Activated T-cell treated with anti-CD3 and anti-CD28 coated beads for 24 hours (primary cell): ENCODE measurements around the gene NFS1.
"Not testable (repeated sequence)": the region's sequence is repeated elsewhere in the genome, so short reads cannot be mapped to it uniquely, and the experiment has no call there.

ENCODE experiments used
- DNase-seq: peaks from one replicate; pipeline ENCODE4 v3.0.0-alpha.2; 2020; ENCODE audit warnings: low read depth

Gene NFS1

GRCh38 chr20:35729283-35729807, 30.2 kb upstream of the NFS1 start:
- DNase-seq: no peak

GRCh38 chr20:35726842-35727711, 27.9 kb upstream of the NFS1 start:
- no peak for DNase-seq

- no peak for DNase-seq
Measured at GRCh38 chr20:35724321-35725230, 25.4 kb upstream of the NFS1 start.

DNA sequence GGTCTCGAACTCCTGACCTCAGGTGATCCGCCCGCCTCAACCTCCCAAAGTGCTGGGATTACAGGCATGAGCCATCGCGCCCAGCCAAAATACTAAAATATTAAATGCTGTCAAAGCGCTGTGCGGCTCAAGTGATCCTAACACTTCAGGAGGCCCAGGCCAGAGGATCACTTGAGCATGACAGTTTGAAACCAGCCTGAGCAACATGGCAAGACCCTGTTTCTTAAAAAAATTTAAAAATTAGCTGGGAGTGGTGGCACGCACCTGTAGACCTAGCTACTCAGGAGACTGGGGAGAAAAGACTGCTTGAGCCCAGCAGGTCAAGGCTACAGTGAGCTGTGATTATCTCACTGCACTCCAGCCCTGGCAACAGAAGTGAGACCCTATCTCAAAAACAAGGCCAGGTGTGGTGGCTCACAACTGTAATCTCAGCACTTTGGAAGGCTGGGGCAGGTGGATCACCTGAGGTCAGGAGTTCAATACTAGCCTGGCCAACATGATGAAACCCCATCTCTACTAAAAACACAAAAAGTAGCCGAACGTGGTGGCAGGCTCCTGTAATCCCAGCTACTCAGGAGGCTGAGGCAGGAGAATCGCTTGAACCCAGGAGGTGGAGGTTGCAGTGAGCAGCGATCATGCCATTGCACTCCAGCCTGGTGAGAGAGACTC, 24.6 kb upstream of the NFS1 start:
- DNase-seq: not testable (repeated sequence)

- not testable (repeated sequence) for DNase-seq
Measured at GRCh38 chr20:35723275-35723639, 24.1 kb upstream of the NFS1 start.

DNA sequence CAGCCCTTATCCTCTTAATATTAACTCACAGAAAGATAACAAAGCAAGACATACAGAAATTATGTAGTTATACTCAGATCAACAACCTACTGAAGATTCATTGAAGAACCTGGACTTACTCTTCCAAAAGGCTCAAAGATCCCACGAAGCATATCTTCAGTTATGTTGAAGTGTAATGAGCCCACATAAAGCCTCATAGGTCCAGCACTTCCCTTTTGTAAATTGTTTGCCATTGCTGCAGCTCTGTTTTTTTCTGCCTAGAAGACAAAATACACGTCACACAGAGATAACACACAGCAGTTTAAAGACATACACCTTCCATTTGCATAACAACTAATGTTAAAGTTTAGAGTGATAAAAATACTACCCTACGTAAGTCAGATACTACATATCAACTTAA, 22.5 kb upstream of the NFS1 start:
- no peak for DNase-seq

GRCh38 chr20:35721219-35721618, 22.1 kb upstream of the NFS1 start:
- DNase-seq: no peak

GRCh38 chr20:35720165-35721123, 21.3 kb upstream of the NFS1 start:
- no peak for DNase-seq

GRCh38 chr20:35719717-35720116, 20.6 kb upstream of the NFS1 start:
- DNase-seq: no peak

DNA sequence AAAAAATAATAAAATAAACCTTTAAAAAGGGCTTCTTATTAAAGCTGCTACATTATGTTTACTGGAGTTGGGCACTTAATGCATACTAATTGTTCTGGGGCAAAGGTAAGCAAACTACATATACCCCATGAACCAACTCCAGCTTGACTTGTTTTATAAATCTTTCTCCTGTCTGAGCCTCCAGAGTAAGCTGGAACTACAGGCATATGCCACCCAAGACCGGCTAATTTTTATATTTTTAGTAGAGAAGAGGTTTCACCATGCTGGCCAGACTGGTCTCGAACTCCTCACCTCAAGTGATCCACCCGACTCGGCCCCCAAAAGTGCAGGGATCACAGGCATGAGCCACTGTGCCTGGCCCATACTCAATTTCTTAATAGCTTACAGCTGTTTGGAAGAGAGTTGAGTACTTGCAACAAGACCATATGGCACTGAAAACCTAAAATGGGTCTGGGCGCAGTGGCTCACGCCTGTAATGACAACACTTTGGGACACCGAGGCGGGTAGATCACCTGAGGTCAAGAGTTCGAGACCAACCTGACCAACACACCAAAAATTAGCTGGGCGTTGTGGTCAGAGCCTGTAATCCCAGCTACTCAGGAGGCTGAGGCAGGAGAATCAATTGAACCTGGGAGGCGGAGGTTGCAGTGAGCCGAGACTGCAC, 20.0 kb upstream of the NFS1 start:
- no peak for DNase-seq

- not testable (repeated sequence) for DNase-seq
Measured at GRCh38 chr20:35718321-35718720, 19.2 kb upstream of the NFS1 start.

DNA sequence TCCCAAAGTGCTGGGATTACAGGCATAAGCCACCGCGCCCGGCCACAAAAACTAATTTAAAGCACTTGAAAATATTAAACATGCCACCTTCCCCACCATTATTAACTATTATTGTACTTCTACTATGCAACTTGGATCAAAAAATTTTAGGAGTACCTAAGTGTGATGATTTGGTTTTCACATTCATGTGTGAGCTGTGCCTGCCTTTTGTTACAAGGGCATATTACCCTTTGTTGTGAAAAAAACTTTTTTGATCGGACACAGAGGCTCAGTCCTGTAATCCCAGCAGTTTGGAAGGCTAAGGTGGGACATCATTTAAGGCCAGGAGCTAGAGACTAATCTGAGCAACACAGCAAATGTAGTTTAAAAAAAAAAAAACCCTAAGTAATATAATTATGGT, 17.2 kb upstream of the NFS1 start:
- no peak for DNase-seq

GRCh38 chr20:35715652-35716051, 16.5 kb upstream of the NFS1 start:
- no peak for DNase-seq

DNA sequence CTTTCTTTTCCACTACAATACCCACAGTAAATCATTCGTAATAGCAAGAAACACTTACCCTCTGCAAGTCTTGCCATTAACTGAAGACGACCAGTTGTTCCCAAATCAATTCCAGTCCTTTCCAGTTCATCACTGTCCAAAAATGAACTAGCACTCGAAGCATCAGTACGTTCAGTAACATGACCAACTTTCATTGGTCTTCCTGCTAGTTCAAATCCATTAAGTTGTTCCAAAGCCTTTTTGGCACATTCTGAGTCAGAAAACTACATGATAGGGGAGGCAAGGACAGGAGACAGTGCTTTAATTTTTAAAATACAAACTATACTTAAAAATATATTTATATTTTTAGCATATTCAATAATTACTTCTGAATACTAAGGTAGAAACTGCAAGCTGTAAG, 15.0 kb upstream of the NFS1 start:
- DNase-seq: no peak

GRCh38 chr20:35713120-35713519, 14.0 kb upstream of the NFS1 start:
- not testable (repeated sequence) for DNase-seq

DNA sequence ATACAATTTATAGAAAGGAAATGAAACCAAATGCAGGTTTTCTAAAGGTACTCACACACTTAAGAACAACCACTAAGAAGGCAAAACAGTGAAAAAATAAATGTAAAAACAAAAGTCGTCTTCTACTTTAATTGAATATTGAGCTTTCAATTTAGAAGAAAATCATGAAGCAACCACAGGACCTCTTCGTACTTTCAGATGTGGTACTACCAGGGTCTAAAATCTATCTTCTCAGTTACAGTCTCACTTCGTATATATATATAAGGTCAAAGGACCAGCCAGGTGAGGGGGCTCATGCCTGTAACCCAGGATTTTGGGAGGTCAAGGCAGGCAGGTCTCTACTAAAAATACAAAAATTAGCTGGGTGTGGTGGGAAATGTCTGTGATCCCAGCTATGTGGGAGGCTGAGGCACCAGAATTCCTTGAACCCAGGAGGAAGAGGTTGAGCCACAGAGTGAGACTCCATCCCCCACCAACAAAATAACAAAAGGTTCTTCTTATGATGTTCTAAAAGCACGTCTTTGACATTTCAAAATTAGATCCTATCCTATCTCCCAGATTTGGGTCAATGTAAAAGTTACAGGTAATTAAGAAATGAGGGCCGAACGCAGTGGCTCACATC, 12.5 kb upstream of the NFS1 start:
- no peak for DNase-seq

DNA sequence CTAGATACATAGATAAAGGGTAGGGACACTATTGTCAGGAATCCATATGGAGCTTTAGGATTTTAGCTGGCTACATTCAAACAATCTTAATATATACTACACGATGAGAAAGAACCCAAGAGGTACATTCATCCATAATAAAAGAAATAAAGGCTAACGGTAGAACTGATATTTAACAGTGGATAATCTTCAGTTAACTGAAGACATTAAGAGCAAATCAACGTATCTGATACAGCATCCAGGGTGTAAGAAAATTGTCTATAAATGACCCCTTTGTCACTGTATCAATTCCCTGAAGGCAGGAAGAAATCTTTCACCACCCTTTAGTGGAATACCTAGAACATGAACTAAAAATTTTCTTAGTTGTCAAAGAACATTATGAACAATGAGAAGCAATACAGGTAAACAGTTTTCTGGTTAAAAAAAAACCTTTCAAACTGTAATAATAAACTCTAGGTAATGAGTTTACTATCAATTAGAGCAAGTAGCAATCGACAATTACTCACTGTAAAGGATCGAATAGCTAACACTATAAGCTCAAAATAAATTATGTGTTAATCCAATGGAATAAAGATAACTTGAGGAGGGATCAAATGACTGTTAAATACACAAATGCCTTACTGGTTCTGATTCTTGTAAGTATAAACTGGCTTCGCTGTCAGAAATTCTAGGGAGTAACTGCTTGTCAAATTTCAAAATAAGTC, 11.9 kb upstream of the NFS1 start:
- DNase-seq: no peak

DNA sequence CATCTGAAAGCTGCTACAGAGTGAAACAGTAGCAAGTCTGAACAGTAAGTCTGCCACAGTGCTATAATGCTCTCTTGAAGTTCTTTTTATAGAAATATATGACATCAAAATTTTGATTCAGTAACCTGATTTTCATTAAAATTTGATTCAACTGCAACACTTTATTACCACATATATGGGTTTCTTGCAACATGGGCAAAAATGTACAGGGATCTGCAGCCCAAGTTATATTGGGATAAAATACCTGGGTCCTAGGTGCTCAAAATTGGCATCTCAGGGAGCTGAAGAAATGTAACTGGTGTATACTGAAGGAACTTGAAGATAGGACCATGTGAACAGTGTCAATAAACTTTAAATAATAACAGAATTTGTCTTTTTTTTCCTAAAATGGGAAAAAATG, 10.9 kb upstream of the NFS1 start:
- no peak for DNase-seq

DNA sequence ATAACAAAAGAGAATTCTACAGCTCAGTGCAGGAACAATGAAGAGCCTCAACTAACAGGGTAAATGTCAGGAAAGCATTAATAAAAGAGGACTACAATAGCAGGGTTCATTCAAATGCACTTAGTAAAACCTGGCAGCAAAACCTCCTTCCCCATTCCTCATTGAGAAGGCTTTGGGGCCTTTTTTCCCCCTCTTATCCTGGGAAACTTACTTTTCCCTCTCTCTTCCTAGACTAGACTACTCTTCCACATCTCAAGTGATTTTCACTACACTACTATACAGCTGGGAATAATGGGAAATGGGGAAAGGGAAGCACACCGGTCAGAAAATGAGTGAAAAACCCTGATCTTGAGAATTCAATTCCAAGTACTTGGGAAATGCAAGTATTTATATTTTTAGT, 10.1 kb upstream of the NFS1 start:
- DNase-seq: no peak
